Measurements from ENCODE around the gene CDON.

- TF ChIP-seq CTCF (conservative IDR thresholded peaks at IDR 0.05) = no peak
- TF ChIP-seq ZFX (IDR thresholded peaks at IDR 0.05) = no peak
Measured at GRCh38 chr11:125939081-125939521, 123.6 kb downstream of the CDON start.
